Glomerular visceral epithelial cell (primary cell): ENCODE measurements around the gene KIAA1614.

Source experiments
- DNase-seq: peaks from one replicate; pipeline ENCODE4 v3.0.0-alpha.2; 2016; ENCODE audit errors: extremely low spot score

Gene KIAA1614

GRCh38 chr1:180908074-180908765, 4.5 kb upstream of the KIAA1614 start:
- no peak for DNase-seq

- no peak for DNase-seq
Observed at GRCh38 chr1:180909005-180909414, 3.7 kb upstream of the KIAA1614 start.

GRCh38 chr1:180909462-180909976, 3.2 kb upstream of the KIAA1614 start:
- DNase-seq = peak; percentile 24

- peak; percentile 32 for DNase-seq
Observed at GRCh38 chr1:180911640-180912191, 981 bp upstream of the KIAA1614 start.

GRCh38 chr1:180912211-180912800, 391 bp upstream of the KIAA1614 start:
- peak; percentile 37 for DNase-seq

GRCh38 chr1:180915426-180915965, 2.8 kb downstream of the KIAA1614 start:
- no peak for DNase-seq

- no peak for DNase-seq
Observed at GRCh38 chr1:180916012-180916770, 3.5 kb downstream of the KIAA1614 start.

GRCh38 chr1:180916771-180917170, 4.1 kb downstream of the KIAA1614 start:
- DNase-seq = no peak

- no peak for DNase-seq
Observed at GRCh38 chr1:180917306-180918065, 4.8 kb downstream of the KIAA1614 start.

- DNase-seq = no peak
Observed at GRCh38 chr1:180918519-180918918, 5.8 kb downstream of the KIAA1614 start.

GRCh38 chr1:180919183-180919700, 6.5 kb downstream of the KIAA1614 start:
- DNase-seq = no peak

- no peak for DNase-seq
Observed at GRCh38 chr1:180920193-180920592, 7.5 kb downstream of the KIAA1614 start.

GRCh38 chr1:180920702-180921101, 8.0 kb downstream of the KIAA1614 start:
- no peak for DNase-seq

GRCh38 chr1:180921386-180921785, 8.7 kb downstream of the KIAA1614 start:
- DNase-seq = no peak

- no peak for DNase-seq
Observed at GRCh38 chr1:180921891-180922630, 9.4 kb downstream of the KIAA1614 start.

- no peak for DNase-seq
Observed at GRCh38 chr1:180922631-180923015, 9.9 kb downstream of the KIAA1614 start.

- DNase-seq = peak; percentile 59
Observed at GRCh38 chr1:180923021-180923841, 10.5 kb downstream of the KIAA1614 start.

GRCh38 chr1:180923887-180924286, 11.2 kb downstream of the KIAA1614 start:
- no peak for DNase-seq

- no peak for DNase-seq
Observed at GRCh38 chr1:180924939-180925338, 12.2 kb downstream of the KIAA1614 start.
